ENCODE measurements around the gene IRX5. TPM values are rescaled to one million over a fixed set of nuclear protein-coding genes. Genes with fewer than 3 reads are reported as not detected.
A peak's percentile ranks its signal among the peaks of the same experiment; 100 is the strongest.

Gene IRX5
- total RNA-seq = 13.5 TPM

- DNase-seq = peak; percentile 97
These were observed at the start of gene IRX5 for GRCh38 chr16:54930005-54930868. Gene IRX5 (plus strand): TSS chr16:54930865. CDS start chr16:54931199, 334 bp downstream.

DNA sequence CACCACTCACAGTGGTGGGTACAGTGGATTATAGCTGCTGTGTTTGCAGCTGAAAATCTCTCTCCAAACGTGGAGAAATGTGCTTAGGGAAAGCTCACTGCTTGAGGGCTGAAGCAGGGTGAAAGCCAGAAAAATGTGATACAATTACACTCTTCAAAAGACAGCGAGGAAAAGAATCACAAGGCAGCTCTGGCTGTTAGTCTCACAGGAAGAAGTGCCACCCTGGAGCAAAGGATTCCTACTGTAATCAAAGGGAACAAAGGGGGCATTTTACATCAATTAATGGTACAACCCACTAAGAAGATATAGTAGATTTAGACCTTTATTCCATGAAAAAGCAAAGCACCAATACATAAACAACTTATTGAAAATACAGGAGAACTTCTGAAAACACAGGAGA is 48.1 kb upstream of the IRX5 start:
- DNase-seq = no peak

GRCh38 chr16:54883358-54883757 is 47.3 kb upstream of the IRX5 start:
- DNase-seq = no peak

DNA sequence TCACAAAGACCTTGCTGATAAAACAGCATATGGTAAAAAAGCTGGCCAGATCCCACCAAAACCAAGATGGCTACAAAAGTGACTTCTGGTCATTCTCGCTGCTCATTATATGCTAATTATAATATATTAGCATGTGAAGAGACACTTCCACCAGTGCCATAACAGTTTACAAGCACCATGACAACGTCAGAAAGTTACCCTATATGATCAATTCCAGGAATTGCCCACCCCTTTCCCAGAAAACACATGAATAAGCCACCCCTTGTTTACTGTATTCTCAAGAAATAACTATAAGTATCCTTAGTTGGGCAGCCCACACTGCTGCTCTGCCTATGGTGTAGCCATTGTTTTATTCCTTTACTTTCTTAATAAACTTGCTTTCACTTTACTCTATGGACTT is 44.6 kb upstream of the IRX5 start:
- DNase-seq = no peak

GRCh38 chr16:54890381-54890780 is 40.3 kb upstream of the IRX5 start:
- DNase-seq = no peak

GRCh38 chr16:54891346-54891745 is 39.3 kb upstream of the IRX5 start:
- DNase-seq = no peak

- no peak for DNase-seq
These were observed 37.7 kb upstream of the IRX5 start for GRCh38 chr16:54892981-54893380.

DNA sequence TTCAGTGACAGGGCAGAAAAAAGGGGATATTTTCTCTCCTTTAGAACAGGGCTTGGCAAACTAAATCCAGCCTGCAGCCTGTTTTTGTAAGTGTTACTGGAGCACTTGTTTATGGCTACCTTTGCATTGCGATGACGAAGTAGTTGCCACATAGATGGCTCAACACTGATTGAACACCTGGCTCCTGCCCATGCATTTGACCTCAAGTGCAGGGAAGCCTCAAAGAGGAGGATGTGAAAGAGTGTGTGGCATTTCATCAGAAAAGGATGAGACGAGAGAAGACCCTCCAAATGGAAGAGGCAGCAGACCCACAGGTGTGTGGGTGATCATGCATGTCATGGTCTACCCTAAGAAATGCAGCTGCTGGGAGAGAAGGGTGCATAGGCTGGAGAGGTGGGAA is 32.7 kb upstream of the IRX5 start:
- no peak for DNase-seq

- DNase-seq = no peak
These were observed 29.1 kb upstream of the IRX5 start for GRCh38 chr16:54901606-54902005.

GRCh38 chr16:54903047-54903446 is 27.6 kb upstream of the IRX5 start:
- DNase-seq = no peak

GRCh38 chr16:54911079-54911478 is 19.6 kb upstream of the IRX5 start:
- DNase-seq = no peak

GRCh38 chr16:54912720-54913119 is 17.9 kb upstream of the IRX5 start:
- no peak for DNase-seq

DNA sequence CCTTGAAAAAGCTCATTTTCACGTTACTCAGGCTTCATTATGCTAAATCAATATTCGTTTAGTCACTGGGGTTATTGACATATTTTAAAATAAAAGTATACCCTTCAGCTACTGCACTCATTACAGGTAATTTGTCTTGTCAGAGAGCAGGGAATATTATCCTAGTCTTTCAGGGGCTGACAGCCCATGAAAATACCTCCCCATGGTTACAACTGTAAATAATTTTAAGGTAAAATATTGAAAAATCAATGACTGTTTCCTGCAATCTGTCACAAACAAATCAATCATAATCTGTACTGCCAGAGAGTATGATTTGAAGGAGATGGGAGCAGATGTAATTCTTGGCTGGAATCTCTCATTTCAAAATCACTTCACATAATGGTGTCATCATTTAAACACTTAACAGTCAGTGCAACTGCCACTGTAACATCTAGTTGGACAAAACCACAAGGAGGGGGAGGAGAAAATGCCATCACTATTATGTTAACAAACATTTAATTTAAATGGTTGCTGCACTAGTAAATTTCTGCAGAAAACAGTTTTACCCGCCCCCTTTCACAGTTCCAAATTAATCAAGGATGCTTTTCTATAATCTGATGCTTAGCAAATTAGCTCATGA is 9.3 kb upstream of the IRX5 start:
- DNase-seq = peak; percentile 42

DNA sequence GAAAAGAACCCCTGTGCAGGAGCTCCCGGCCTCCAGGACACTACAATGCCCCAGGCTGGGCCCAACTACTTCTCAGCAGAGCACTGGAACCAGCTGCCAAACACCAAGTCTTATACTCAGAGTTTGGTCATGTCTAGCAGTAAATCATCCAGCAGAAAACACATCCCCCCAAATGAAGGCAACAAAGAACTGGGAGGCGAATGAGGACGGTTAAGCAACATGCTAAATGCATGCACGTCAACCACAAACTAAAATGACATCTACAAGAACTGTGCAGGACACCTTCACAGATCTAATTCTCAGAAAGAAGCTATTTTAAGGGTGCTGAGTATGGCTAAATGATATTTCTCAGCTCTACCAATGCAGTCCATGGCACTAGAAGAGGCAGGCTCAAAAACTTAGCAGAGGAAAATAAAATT is 7.6 kb upstream of the IRX5 start:
- DNase-seq = no peak

- no peak for DNase-seq
These were observed 6.7 kb upstream of the IRX5 start for GRCh38 chr16:54923988-54924387.

GRCh38 chr16:54926166-54926838 is 4.4 kb upstream of the IRX5 start:
- no peak for DNase-seq

DNA sequence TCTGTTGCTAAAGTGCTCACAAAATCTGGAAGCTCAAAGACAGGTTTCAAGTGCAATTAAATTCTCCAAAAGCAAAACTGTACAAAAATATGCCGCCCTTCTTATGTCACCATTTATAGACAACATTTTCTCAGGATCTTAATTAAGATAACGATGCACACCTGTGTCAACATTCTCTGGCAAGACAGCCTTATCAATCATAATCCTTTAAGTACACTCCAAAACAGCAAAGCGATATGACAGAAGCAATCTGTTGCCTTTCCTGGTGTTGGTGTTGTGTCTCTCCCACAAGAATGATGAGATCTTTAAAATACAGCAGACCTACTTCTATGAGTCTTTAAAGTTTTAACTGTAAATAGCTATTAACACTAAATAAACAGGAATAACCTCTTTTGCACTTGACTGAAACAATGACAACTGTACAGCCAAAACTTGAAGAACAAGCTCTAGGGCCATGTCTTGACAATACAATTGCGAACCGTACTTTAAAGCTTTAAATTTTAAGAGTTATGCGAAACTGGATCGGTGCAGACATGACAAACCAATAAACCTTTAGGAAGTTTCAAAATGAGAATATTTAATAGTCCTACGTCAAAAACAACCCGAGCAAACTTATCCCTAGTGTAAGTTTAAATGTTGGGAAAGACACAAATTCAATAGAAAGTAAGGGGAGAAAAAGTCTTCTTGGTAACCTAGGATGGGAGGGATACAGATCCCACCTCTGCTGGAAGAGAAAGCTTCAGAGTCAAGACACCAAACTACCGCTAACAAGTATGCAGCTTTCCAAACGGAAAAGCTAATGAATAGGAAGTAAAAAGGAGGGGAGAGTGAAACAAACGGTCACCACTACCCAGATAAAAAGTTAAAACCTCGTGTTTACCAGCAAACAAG is 3.3 kb upstream of the IRX5 start:
- DNase-seq = no peak

DNA sequence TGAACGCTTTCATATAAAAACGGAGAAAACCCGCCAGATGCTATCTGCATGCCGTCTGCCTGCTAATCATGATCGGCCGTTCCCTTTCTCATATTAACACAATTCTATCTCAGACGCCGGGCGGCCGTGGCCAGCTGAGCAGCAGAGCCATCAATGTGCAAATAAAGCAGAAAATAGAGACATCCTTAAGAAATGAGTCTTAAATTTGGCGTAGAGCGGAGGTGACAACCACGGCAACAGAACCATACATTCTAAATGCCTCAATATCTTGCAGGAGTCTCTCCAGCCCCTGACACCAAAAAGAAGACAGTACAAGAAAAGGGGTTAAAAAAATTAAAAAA is 2.7 kb upstream of the IRX5 start:
- peak; percentile 62 for DNase-seq

- DNase-seq = peak; percentile 75
These were observed 2.1 kb upstream of the IRX5 start for GRCh38 chr16:54928411-54929089.

DNA sequence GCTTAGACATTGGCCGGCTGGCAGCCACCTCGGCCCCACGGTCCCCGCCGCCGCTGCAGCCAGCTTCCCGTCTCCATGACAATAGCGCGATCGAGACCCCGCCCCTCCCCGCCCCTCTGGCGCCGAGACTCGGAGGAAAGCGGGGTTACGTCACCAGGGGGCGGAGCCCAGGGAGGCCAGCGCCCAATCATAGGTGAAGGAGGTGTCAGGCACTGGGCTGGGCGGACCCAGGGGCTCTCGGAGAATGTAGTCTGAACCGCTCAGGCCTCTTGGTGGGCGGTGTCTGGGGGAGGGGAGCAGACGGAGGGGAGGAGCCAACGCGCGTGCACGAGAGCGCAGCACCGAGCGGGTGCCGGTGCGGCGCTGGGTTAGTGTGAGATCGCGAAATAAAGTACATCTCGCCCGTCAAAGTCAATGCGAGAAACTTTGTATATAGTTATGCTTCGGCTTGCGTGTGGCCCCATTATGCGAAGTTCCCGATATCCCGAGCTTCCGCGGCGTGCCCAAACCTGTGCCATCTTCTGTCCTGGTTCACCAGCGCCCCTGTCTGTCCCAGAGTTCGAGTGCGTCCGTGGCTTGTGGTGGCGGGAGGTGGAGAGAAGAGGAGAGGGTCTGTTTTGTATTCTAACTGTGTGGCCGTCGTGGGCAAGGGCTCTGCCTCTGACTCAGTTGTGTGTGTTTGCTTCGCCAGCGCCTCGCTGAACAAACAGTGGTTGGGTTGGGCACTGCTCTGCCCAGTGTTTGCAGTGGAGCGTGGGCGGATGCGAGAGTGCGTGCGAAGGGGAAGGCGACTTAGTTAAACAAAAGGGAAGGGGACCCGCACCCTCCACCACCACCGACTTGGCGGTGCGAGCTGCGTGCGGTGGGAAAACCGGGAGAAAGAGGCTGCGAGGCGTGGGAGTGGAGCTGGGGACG is 1.3 kb upstream of the IRX5 start:
- DNase-seq = peak; percentile 99

GRCh38 chr16:54930869-54931119 is 129 bp downstream of the IRX5 start:
- DNase-seq = no peak
